NCI-H1930 (cell line): Measurements from ENCODE around the gene AK5.

Experiments
- DNase-seq, 2 experiments: peaks; one replicate each; lab custom pipeline; 2025; lab: John Stamatoyannopoulos, UW

Gene AK5

DNA sequence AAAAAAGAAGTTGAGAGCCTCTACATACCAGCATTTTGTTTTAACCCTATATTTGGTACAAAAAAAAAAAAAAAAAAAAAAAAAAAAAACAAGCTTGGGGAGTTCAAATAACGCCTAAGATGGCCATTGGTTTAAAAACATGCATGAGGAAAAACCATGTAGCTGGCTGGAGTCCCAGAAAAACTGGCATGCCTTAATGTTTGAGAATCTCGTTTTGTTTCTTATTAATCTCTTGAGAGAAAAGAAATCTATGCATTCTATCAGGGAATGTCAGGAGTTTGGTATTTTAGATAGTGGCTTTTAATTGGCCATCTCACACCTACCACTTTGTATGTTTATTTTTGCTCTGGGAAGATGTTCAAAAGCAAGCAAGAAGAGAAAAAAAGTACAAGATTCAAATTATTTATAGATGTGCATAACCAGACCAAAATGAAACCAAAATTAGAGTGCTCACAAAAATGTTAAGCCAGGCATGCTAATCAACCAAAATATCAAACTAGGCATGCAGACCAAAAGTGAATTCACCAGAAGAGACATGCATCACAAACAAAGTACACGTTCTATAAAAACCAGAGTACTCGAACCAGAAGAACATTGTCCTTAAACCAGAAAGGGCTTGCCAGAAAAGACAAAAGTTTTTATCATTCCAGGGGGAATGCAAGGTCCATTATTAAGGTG, 156.6 kb downstream of the AK5 start:
- no peak for DNase-seq

GRCh38 chr1:77446841-77447555, 165.2 kb downstream of the AK5 start:
- no peak for DNase-seq

- DNase-seq, result no peak
These were observed 165.8 kb downstream of the AK5 start for GRCh38 chr1:77447669-77448068.

DNA sequence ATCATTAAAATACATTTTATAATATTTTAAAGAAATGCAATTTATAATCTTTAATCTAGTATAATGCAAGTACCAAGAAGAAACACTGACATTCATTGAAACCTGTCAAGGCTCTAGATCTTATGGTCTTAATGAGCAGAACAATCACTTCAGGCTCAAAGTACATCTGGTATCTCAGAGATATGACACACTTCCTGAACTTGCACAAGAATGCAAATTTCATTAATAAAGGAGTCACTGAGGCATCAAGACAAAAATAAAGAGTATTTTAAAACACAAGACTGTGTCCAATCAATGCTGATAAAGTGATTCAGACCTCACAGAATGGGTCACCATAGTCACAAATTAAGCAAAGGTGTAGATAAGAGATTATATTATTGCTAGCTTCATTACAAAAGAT, 178.1 kb downstream of the AK5 start:
- no peak for DNase-seq

GRCh38 chr1:77461691-77462090, 179.9 kb downstream of the AK5 start:
- DNase-seq, result no peak

DNA sequence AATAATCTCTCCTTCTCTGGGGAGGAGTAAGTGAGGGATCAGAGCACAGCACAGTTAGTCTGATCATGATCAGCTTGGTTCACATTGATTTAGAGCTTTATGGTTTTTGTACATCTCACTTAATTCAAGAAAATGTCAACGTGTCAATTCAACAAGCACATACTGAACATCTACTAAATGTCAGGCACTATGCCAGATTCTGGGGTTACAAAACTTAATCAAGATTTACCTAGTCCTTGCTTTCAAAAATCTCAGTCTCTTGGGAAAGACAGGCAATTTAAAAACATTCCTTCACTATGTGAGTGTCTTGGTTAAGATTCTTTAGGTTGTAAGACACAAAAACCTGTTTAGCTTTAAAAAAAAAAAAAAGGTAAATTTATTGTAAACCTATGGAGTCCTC, 181.4 kb downstream of the AK5 start:
- no peak for DNase-seq

DNA sequence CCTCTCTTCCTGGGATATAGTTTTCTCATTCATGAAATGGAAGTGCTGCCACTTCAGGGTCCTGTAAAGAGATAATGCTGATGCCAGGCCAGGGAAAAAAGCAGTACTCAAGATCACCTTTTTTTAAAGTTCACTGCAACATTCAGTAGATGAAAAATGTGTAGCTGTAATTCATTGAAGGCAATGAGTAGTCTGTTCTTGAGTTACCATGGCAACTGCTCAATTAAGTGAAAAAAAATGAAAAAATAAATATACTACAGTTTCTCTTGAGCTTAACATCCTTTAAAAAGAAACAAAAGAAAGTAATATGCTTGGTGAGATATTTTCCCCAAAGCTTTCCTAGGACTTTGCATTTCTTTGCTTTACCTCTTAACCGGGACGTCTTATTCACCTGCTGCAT, 183.3 kb downstream of the AK5 start:
- no peak for DNase-seq

- DNase-seq, result no peak
These were observed 184.1 kb downstream of the AK5 start for GRCh38 chr1:77465922-77466321.

DNA sequence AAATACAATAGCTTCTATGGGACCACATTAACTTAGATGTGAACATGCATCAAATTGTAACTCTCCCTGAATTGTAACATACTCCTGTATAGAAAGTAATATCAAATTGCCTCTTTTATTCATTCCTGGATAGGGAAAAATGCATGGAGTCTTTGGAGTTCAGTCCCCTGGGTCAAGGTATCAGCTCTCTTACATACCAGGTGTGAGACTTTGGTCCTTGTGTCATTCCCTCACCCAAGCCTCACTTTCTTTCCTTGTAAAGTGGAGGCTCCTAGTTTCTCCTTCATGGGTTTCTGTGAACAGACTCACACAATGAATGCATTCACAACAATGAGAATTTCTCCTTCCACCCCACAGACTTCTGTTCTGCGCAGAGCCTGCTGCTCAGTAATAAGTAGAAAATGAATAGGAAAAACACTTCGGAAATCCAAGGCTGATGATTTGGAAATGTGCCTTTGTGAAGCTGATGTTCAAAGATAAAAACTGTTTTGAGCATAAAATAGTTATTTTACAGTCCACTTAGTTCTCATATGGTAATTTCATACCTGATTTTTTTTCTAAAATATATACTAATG, 185.3 kb downstream of the AK5 start:
- DNase-seq, result no peak

DNA sequence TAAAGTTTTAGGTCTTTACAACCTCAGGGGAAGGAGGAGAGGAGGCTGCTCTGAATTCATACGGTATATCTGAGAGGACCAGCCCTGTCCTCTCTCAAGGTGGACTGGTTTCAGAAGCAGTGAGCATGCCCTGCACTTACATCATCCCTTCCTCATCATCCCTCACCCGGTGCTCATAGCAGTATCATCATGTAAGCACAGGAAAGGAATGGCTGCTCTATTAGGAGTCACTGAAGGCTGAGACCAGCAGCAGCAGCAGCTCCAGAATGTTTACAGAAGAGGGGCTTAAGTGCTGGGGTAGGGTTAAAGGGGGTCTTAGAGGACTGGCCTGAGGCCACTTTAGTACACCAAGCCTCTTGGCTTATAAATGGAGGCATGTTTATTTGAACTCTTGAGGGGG, 185.9 kb downstream of the AK5 start:
- no peak for DNase-seq

DNA sequence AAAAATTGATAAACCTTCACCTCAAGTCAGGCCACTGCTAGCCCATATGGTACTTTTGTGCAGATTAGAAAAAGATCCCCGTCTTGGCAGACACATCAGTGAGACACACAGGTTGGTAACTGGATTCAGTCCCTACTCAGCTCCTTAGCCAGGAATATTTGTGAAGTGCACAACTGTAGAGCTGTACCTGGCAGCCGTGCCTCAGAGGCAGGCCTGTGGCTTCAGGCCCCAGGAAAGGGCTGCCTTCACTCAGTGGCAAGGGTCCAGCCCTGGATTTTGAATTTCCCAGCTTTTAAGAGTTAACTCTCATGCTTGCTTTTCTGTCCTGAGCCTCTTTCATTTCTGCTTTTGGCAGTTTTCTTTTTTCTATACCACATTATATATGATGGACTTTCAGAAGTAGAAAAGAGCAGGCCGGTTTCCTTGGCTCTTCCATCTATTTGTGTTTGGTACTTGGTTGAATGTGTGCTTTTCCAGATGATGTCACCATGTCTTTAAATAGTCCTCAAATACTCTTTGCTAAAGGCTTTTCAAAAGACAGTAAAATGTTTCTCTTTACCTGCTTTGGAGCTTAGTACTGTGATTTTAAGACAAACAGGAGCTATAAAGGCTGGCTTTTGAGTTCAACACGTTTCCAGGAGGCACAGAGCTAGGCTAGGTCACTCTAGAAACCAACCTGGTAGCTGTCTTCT, 186.6 kb downstream of the AK5 start:
- no peak for DNase-seq

GRCh38 chr1:77468949-77469710, 187.3 kb downstream of the AK5 start:
- no peak for DNase-seq

- DNase-seq, result no peak
These were observed 189.9 kb downstream of the AK5 start for GRCh38 chr1:77471691-77472090.

DNA sequence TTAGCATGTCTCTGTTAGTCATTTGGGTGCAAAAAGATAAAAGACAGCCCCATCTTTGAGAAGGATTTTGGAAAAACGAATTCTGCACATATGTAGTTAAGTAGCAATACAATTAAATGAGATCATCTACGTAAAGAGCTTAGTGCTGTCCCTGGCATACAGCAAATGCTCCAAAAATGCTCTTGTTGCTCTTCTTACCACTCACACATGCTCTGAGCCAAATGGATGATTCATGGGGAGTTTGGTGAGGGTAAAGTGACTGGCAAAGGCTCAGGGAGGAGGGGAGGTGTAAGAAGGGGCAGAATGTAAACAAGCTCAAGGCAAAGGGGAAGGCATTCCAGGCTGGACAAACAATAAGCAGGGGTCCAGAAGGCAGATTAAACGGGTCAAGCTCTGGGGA, 191.9 kb downstream of the AK5 start:
- DNase-seq, result no peak

- DNase-seq, result no peak
These were observed 193.8 kb downstream of the AK5 start for GRCh38 chr1:77475641-77476040.

- DNase-seq, result no peak
These were observed 194.7 kb downstream of the AK5 start for GRCh38 chr1:77476475-77476874.

DNA sequence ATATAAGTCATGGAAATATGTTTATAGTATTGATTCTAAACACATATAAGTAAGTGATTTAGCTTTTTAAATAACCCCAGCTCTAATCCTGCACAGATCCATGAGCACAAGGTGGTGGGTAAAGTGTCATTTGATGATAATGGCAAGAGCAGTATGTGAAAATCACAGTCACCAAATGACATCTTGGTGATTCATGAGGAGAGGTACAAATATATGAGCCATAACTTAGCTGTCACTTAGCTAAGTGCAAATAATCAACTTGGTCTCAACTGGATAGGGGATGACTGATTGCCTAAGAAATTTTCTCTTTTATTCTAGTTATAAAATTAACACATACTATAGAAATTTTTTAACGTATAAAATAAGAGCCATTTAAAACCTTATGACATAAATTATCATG, 202.5 kb downstream of the AK5 start:
- no peak for DNase-seq

DNA sequence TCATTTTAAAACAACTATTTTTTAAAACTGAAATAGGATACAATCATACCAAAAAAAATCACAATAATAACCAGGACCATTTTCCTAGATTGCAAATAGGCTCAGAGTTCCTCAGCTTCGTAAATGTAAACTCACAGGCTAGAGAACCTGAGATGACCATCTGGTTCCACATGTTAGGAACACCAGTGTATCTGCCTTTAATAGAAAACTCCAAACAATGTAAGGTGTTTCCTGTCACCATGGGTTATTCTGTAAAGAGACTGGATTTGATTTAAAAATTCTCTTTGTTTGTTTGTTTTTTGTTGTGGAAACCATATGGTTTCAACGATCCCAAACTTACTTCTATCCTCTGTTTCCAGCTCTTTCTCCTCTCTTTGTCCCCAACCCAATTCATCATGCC, 203.1 kb downstream of the AK5 start:
- DNase-seq, result no peak

DNA sequence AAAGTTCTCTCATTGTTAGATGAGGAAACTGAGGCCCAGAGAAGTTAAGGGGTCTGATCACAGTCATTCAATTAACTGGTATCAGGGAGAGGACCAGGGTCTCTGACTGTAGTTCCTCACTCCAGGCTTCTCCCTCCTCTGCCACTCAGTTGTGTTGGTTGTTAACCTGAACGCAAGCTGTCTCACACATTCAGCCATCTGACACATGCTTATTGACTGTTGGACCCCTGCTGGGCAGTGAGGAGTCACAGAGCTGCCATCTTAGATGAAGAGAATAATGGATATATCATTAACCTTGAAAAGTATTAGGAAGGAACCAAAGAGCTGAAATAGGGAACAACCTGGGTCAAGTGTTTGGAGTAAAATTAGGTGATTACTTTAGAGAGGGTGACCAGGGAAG, 205.8 kb downstream of the AK5 start:
- DNase-seq, result no peak

DNA sequence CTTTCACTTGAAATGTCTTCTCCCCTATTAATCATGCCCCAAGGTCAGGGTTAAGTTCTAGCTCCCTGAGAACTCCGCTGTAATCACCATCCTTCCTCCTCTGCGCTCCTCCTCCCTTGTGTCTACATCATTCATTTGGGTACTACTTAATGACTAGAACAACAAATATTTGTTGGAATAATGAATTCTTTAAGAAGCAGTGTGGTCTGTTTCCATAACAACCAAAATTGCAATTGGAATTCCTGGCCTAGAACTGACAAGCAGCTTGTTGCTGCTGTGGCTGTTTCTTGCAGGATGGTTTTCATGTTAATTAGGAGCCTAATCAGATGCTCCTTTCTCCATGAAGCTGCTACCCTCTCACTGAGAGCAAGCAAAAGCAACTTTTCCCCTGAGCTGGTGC, 208.1 kb downstream of the AK5 start:
- DNase-seq, result no peak

GRCh38 chr1:77494026-77494425, 212.2 kb downstream of the AK5 start:
- no peak for DNase-seq

- DNase-seq, result no peak
These were observed 217.1 kb downstream of the AK5 start for GRCh38 chr1:77498918-77499317.
